Stimulated activated naive CD8-positive, alpha-beta T cell treated with anti-CD3 and anti-CD28 coated beads, Interleukin-15, amount 100 ng/mL, for 72 hours (primary cell): ENCODE measurements around the gene TMEM128.
A peak's percentile ranks its signal among the peaks of the same experiment; 100 is the strongest.
"Not testable (repeated sequence)": the region's sequence is repeated elsewhere in the genome, so short reads cannot be mapped to it uniquely, and the experiment has no call there.

ENCODE experiments used
- ATAC-seq: fragments of 150-1000 bp; cut with Tn5 transposase; 2 replicates; pipeline ENCODE4 v1.10.0; 2021; ENCODE audit warnings: mild to moderate bottlenecking, moderate library complexity
- DNase-seq, 2 donors: peaks; one replicate each; pipeline ENCODE4 v3.0.0; 2021 to 2022
- H3K27ac Mint-ChIP-seq, 2 donors: one replicate each; pipeline ENCODE4 v1.8.0; 2022; ENCODE audit warnings: mild to moderate bottlenecking in 2 of 2, mixed read lengths in 2 of 2, moderate library complexity in 2 of 2
- H3K27me3 Mint-ChIP-seq: one replicate; pipeline ENCODE4 v1.8.0; 2022; ENCODE audit warnings: mixed read lengths
- H3K4me1 Mint-ChIP-seq: one replicate; pipeline ENCODE4 v1.8.0; 2022; ENCODE audit warnings: mild to moderate bottlenecking, mixed read lengths
- H3K4me3 Mint-ChIP-seq, 2 donors: one replicate each; pipeline ENCODE4 v1.8.0; 2022; ENCODE audit warnings: mild to moderate bottlenecking in 2 of 2, mixed read lengths in 2 of 2, moderate library complexity in 1 of 2
- H3K9me3 Mint-ChIP-seq, 2 donors: one replicate each; pipeline ENCODE4 v1.8.0; 2022; ENCODE audit warnings: mixed read lengths in 2 of 2

The TMEM128 gene

DNA sequence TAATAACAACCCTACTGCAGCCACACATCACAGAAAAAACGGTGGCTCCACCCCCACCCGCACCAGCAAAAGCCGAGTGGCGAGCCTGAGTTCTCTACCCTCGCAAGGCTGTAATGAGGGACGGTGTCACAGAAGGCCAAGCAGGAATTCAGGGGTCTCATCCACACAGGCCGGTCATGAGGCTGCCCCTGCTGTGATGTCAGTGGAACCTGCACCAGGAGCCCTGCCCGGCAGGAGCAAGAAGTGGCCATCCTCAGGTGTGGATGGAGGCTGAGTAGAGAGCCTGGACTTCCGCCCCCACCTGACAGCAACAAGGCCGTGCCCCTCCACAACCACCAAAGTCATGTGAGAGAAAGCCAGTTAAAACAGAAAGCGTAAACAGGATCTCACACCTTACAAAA is 21.3 kb upstream of the TMEM128 start:
- DNase-seq (no peak), ATAC-seq (no peak)
- no peaks in the 10 kb centered on the region for H3K4me1 Mint-ChIP-seq
- no peak overlapping the region for H3K4me3 Mint-ChIP-seq
- no peaks in the 10 kb centered on the region for H3K9me3 Mint-ChIP-seq
- H3K27me3 Mint-ChIP-seq = no peaks in the 10 kb centered on the region
- H3K27ac Mint-ChIP-seq = peak overlapping the region; percentile 31 to 59

DNA sequence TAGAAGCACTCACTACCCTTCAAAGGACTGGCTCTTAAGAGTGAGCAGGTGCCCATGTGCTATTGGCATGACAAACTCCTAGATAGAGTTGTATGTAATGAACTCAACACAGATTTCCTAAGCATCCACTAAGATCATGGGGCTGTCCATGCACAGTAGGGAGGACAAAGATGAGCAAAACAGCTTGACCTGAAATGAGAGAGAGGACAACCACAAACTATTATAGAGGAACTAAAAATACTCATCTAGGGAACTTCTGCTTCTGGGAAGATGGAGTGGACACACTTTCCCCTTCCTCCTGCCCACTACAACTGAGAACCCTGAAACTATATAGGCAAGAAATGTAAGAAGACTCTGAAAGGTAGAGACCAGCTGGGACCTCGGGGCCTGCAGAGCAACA is 20.8 kb upstream of the TMEM128 start:
- Mint-ChIP-seq H3K4me3 (no peak overlapping the region), H3K27me3 (no peaks in the 10 kb centered on the region), H3K27ac (peak overlapping the region in 1 of 2 donors; percentile 31), H3K9me3 (no peaks in the 10 kb centered on the region), H3K4me1 (no peaks in the 10 kb centered on the region)
- no peak for DNase-seq
- ATAC-seq = no peak

DNA sequence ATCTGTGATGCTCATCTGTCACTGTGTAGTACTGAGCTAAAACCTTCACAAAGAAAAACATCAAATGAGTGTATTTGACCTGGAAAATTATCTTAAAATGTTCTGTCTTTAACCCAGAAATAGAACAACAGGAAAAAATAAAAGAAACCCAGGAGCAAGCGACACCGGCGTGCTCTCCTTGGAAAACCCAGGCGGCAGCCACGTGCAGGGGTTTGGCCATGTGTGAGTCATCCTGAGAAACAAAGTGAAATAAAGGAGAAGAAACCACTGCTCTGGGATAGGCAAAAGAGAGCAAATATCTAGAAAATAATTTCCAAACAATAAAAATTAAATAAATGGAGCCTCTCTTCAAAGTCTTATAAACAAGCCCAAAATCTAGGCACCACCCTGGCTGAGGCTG is 20.0 kb upstream of the TMEM128 start:
- H3K9me3 Mint-ChIP-seq = no peaks in the 10 kb centered on the region
- ATAC-seq (no peak), DNase-seq (no peak)
- H3K4me3 Mint-ChIP-seq = no peak overlapping the region
- H3K27me3 Mint-ChIP-seq = no peaks in the 10 kb centered on the region
- no peaks in the 10 kb centered on the region for H3K4me1 Mint-ChIP-seq
- H3K27ac Mint-ChIP-seq = peak overlapping the region in 1 of 2 donors; percentile 63

DNA sequence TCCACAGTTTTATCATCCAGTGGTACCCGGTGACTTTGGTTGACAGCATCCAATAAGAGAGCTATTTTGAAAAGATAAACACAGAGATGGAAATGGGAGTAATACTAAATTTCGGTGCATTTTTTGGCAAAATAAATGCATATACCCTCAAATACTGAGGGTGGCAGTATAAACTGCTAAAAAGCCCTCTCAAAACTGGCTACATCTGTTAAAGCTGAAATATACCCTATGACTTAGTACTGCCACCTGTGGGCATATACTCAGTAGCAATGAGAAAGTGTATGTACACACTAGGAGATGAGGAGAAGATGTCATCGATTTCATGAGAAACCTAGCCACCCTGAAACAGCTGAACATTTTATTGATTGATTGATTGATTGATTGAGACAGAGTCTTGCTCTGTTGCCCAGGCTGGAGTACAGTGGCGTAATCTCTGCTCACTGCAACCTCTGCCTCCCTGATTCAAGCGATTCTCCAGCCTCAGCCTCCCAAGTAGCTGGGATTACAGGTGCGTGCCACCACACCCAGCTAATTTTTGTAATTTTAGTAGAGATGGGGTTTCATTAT is 12.2 kb upstream of the TMEM128 start:
- no peak overlapping the region for H3K4me3 Mint-ChIP-seq
- no peaks in the 10 kb centered on the region for H3K4me1 Mint-ChIP-seq
- no peaks in the 10 kb centered on the region for H3K27me3 Mint-ChIP-seq
- no peak overlapping the region for H3K27ac Mint-ChIP-seq
- ATAC-seq (peak; percentile 97), DNase-seq (no peak)
- H3K9me3 Mint-ChIP-seq = no peaks in the 10 kb centered on the region

DNA sequence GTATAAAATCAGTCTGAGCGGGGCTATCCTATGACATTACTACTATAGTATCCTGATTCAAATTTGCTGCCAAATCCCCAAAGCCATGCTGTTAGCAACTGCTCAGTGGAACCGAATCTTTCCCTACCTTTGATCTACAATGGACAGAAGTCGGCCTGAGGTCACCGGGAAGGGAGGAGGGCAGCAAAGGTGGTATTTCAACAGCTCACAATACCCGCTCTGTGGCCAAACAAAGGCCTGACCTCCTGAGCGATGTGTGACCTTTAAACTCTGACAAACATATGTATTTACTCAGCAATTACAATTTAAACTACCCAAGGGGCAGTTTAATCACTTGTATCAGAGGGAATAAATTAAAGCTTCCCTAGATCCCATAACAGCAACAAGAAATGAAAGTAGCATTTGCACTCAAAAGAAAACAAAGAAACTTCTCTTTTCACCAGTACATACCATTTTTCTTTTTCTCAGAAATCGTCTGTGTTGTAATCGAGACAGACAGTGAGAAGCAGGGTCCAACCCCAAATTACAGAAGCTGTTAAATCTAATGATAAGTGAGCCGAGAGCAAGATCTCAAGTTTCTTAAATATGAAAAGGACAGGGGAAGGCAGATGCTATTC is 11.6 kb upstream of the TMEM128 start:
- Mint-ChIP-seq H3K4me1 (no peaks in the 10 kb centered on the region), H3K27me3 (no peaks in the 10 kb centered on the region), H3K4me3 (no peak overlapping the region), H3K9me3 (no peaks in the 10 kb centered on the region), H3K27ac (no peak overlapping the region)
- DNase-seq (no peak), ATAC-seq (no peak)

DNA sequence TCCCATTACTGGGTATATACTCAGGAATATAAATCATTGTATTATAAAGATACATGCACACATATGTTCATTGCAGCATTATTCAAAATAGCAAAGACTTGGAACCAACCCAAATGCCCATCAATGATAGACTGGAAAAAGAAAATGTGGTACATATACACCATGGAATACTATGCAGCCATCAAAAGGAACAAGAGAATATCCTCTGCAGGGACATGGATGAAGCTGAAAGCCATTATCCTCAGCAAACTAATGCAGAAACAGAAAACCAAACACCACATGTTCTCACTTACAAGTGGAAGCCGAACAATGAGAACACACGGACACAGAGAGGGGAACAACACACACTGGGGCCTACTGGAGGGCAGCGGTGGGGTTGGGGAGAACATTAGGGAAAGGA is 9.7 kb upstream of the TMEM128 start:
- not testable (repeated sequence) for ATAC-seq, H3K27me3 Mint-ChIP-seq, H3K9me3 Mint-ChIP-seq, H3K4me3 Mint-ChIP-seq, H3K27ac Mint-ChIP-seq, H3K4me1 Mint-ChIP-seq, DNase-seq

DNA sequence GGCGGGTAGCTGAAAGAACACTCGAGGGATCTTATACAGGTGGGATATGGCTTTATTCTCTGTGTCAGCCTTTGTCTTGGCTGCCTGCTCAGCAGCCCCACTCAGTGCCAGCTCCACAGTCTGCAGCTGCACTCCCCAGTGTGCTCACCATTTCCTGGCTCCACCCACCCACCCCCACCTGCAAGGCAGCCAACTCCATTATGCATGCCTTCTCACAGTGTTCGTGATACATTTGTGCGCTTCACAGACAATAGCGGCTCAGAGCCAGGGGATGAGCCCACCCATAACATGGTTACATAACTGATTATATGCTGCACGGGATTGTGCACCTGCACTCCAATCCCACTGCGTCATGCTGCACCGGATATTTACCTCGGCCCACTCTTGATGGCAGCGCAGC is 8.8 kb upstream of the TMEM128 start:
- H3K4me3 Mint-ChIP-seq = no peak overlapping the region
- DNase-seq = no peak

DNA sequence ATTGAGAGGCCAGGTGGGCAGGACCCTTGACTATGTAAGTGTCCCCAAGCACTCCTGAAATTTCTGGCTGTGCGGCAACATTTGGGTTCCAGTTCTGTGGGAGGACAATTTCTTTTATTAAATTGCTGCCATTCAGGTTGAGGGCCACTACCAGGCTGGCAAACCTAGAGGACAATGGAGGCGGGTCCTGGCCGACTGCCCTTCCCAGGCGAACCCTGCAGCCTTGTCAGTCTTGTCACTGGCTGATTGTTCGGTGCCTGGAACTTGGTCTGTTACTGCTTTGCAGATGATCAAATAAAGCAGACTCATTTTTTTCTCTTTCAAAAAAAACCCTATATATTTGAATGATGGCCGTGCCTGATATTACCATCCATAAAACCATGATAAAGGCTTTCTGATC is 6.6 kb upstream of the TMEM128 start:
- Mint-ChIP-seq H3K27ac (no peak overlapping the region), H3K9me3 (no peaks in the 10 kb centered on the region), H3K4me1 (peaks cover 10% of the 10 kb centered on the region), H3K4me3 (no peak overlapping the region), H3K27me3 (no peaks in the 10 kb centered on the region)
- ATAC-seq (no peak), DNase-seq (no peak)

More for the DNA sequence above, 8.8 kb upstream of the TMEM128 start:
- ATAC-seq = no peak
- Mint-ChIP-seq H3K9me3 (no peaks in the 10 kb centered on the region), H3K27ac (no peak overlapping the region), H3K27me3 (no peaks in the 10 kb centered on the region), H3K4me1 (peaks cover 5% of the 10 kb centered on the region)

DNA sequence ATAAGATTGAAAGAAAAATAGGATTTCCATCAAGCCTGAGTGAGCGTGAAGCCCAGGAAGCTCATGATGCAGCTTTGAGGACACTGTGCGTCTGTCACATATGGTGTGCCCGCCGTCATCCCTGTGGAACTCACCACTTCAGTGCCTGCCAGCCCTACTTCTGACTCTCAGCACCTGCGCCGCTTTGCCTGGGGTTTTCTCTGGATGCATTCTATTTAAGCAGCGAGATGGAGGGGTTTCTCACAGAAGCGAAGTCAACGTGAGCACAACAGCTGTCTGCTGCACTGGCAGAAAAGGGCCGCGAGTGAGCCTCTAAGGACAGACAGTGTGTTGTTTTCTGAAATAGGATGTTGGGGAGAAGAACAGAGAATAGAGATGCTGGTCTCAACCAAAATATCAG is 6.2 kb upstream of the TMEM128 start:
- H3K27ac Mint-ChIP-seq = no peak overlapping the region
- H3K4me3 Mint-ChIP-seq = no peak overlapping the region
- H3K27me3 Mint-ChIP-seq = no peaks in the 10 kb centered on the region
- no peaks in the 10 kb centered on the region for H3K9me3 Mint-ChIP-seq
- H3K4me1 Mint-ChIP-seq = peaks cover 12% of the 10 kb centered on the region
- ATAC-seq = no peak
- no peak for DNase-seq

DNA sequence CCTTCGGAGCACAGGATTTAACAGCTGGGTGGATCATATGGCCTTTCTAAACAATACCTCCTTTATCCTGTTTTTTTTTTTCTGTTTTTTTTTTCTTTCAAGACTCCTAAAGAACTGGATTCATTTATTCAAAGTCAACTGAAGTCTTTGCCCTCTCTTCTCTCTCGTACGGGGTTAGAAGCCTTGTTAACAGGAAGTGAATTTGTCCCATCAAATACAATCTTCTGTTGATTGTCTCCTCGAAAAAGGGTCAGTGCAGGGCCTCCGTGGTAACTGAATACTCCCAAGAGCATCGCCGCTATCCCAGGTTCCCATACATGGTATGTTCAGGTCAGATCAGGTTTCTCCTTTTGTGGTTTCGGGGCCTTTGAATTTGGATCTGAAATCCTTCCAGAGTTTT is 1.8 kb upstream of the TMEM128 start:
- DNase-seq (no peak), ATAC-seq (no peak)
- Mint-ChIP-seq H3K4me1 (peaks cover 29% of the 10 kb centered on the region), H3K4me3 (peak overlapping the region in 1 of 2 donors; percentile 22), H3K27me3 (no peaks in the 10 kb centered on the region), H3K9me3 (no peaks in the 10 kb centered on the region), H3K27ac (no peak overlapping the region)

DNA sequence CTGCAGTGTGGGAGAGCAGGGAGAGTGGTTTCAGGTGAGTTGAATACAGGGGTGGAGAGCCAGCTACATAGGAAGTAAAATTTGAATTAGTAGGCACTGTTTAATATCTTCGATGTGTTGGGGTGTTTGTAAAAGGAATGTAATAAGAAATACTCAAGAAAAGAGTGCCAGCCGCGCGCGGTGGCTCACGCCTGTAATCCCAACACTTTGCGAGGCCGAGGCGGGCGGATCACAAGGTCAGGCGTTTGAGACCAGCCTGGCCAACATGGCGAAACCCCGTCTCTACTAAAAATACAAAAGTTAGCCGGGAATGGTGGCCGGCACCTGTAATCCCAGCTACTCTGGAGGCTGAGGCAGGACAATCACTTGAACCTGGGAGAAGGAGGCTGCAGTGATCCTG is 1.3 kb upstream of the TMEM128 start:
- Mint-ChIP-seq H3K4me1 (peaks cover 29% of the 10 kb centered on the region), H3K27ac (peak overlapping the region in 1 of 2 donors; percentile 99), H3K4me3 (peak overlapping the region; percentile 92 to 96)
- not testable (repeated sequence) for ATAC-seq, H3K27me3 Mint-ChIP-seq, DNase-seq, H3K9me3 Mint-ChIP-seq

DNA sequence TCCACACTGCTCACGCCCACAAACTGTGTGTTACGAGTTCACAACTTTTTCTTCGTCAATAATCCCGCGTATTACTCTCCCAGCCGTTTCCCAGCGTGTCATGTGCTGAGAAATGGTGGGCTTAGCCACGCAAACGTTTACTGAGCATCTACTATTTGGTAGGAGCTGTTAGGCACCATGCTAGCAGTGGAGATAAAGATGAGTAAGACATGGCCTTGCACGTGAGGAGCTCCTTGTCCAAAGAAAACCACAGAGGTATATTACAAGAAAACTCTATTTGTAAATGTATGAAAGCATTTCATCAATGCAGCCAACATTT is 821 bp upstream of the TMEM128 start:
- Mint-ChIP-seq H3K4me1 (peaks cover 29% of the 10 kb centered on the region), H3K9me3 (no peaks in the 10 kb centered on the region), H3K27ac (peak overlapping the region; percentile 99), H3K4me3 (peak overlapping the region; percentile 92 to 96), H3K27me3 (no peaks in the 10 kb centered on the region)
- DNase-seq = no peak
- ATAC-seq = no peak

DNA sequence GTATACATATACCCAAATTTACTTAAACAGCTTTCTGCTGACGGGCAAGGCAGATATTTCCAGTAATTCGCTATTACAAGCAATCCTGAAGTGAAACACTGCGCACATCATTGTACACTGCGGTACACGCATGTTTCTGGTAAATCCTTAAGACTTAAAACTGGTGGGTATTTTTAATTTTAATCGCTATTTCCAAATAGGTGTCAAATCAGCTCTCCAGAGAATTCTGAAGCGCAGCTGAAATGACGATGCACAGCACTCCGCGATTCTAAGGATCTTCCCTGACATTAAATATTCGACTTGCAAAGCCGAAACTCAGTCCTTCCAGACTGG is 361 bp downstream of the TMEM128 start:
- peak overlapping the region; percentile 99 for H3K27ac Mint-ChIP-seq
- H3K4me1 Mint-ChIP-seq = peaks cover 38% of the 10 kb centered on the region
- H3K9me3 Mint-ChIP-seq = no peaks in the 10 kb centered on the region
- ATAC-seq (peak; percentile 47), DNase-seq (no peak)
- H3K27me3 Mint-ChIP-seq = no peaks in the 10 kb centered on the region
- H3K4me3 Mint-ChIP-seq = peak overlapping the region; percentile 92 to 96

DNA sequence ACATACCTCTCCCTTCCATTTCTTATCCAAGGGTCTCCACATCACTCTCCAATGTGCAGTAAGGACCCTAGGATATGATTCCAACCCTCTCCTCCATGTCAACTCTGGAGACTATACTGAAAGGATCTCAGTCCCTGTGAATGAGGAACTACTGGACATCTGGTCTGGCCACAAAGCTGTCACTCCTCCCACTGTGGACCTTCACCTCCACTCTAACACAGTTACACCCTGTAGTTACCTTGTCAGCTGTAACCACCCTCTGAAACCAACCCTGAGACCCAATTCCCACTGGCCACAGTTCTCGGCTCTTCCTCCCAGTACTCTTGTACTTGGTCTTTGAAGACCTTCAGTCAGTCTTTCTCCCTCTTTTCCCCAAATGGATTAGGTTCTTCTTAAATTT is 2.9 kb downstream of the TMEM128 start:
- Mint-ChIP-seq H3K4me1 (peaks cover 32% of the 10 kb centered on the region), H3K4me3 (peak overlapping the region in 1 of 2 donors; percentile 7)

DNA sequence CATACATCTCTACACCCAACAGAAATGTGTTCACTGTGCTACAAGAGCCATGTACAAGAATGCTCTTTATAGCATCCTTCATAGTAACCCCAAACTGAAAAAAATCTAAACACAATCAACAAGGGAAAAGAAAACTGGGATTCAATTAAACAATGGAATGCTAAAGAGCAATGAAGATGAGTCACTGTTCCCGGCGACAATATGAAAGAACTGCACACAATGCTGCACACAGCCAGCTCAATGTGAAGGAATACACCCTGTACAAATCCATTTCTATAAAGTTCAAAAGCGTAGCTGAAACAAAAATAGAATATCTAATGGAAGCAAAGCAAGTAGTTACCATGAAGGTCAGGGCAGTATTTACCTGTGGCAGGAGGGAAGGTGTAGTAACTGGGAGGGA is 8.5 kb downstream of the TMEM128 start:
- H3K27me3 Mint-ChIP-seq, H3K4me3 Mint-ChIP-seq, H3K9me3 Mint-ChIP-seq, H3K4me1 Mint-ChIP-seq, ATAC-seq, DNase-seq: not testable (repeated sequence)
- peak overlapping the region in 1 of 2 donors; percentile 19 for H3K27ac Mint-ChIP-seq

More for the DNA sequence above, 2.9 kb downstream of the TMEM128 start:
- ATAC-seq (no peak), DNase-seq (no peak)
- H3K27me3 Mint-ChIP-seq = no peaks in the 10 kb centered on the region
- H3K27ac Mint-ChIP-seq = peak overlapping the region; percentile 49 to 67
- no peaks in the 10 kb centered on the region for H3K9me3 Mint-ChIP-seq

DNA sequence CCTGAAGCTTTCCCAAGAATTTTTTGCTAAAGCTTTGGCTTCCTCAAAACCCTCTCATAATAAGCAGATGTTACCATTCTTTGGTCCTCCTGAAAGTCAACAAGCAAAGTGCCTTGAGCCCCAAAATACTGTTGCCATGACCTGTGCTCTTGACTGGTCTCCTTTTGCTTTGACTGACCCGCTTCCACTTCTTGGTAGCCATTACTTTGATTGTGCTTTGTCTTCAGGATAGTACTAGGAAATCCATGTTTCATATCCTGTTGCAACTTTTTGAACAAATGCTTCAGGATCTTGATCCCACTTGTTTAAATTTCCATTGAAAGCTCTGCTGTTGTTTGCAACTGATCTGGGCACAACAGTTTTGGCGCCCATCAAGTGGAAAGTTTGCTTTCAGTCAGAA is 14.4 kb downstream of the TMEM128 start:
- H3K27me3 Mint-ChIP-seq = peaks cover 16% of the 10 kb centered on the region

DNA sequence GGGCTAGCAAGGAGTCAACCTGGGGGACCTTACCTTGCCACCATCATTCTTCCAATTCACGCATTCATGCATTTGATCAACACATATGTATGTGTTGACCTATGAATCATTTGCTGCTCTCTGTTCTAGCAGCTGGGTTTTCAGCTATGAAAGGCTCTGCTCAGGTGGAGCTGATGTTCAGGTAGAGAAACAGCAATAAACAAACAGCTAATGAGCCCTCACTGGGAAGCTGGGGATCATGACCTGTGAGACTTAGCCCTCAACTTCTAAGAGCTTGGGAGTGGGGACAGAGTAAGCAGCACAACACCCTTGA is 19.7 kb downstream of the TMEM128 start:
- H3K4me1 Mint-ChIP-seq = peaks cover 19% of the 10 kb centered on the region
- H3K9me3 Mint-ChIP-seq = peaks cover 0 to 3% of the 10 kb centered on the region in 2 donors
- H3K27me3 Mint-ChIP-seq = peaks cover 69% of the 10 kb centered on the region
- no peak overlapping the region for H3K4me3 Mint-ChIP-seq
- no peak overlapping the region for H3K27ac Mint-ChIP-seq
- no peak for ATAC-seq
- no peak for DNase-seq

More for the DNA sequence above, 14.4 kb downstream of the TMEM128 start:
- H3K9me3 Mint-ChIP-seq = peaks cover 0 to 12% of the 10 kb centered on the region in 2 donors
- H3K27ac Mint-ChIP-seq = no peak overlapping the region
- no peaks in the 10 kb centered on the region for H3K4me1 Mint-ChIP-seq
- DNase-seq = no peak
- ATAC-seq = no peak
- H3K4me3 Mint-ChIP-seq = no peak overlapping the region
